H1 (cell line): Measurements from ENCODE around the gene PRF1.

Source experiments
- BCL11A ChIP-seq, 2 experiments: IDR thresholded peaks; one replicate each; pipeline ENCODE4 v1.6.1; 2011; ENCODE audit warnings: low read depth in 2 of 2, low read length in 2 of 2, mild to moderate bottlenecking in 2 of 2
- CBX8 ChIP-seq: fragments of 300-800, 300-1000 bp; sonication (generic); IDR thresholded peaks from 2 replicates; pipeline ENCODE4 v1.7.1; 2016; ENCODE audit warnings: low read depth, low read length, borderline replicate concordance
- CEBPB ChIP-seq: IDR thresholded peaks from 2 replicates; pipeline ENCODE4 v1.6.1; 2012; ENCODE audit warnings: low read depth, low read length
- CTCF ChIP-seq, 3 experiments: IDR thresholded peaks; 1 replicate in 2 of 3; 2 replicates in 1 of 3; pipeline versions ENCODE4 v1.5.1 to v1.6.1; 2011; ENCODE audit warnings: low read length in 3 of 3, mild to moderate bottlenecking in 3 of 3, inconsistent platforms in 2 of 3, low read depth in 1 of 3, moderate library complexity in 1 of 3; ENCODE audit not compliant: insufficient read depth in 1 of 3; ENCODE audit errors: control extremely low read depth in 1 of 3
- MAFK ChIP-seq: IDR thresholded peaks from 2 replicates; pipeline ENCODE4 v1.6.1; 2012; ENCODE audit warnings: low read depth, mild to moderate bottlenecking, improper control_type of control experiment, low read length
- POLR2A ChIP-seq, 2 experiments: IDR thresholded peaks; 1 replicate in 1 of 2; 2 replicates in 1 of 2; pipeline ENCODE4 v1.6.1; 2011; ENCODE audit warnings: low read depth in 2 of 2, low read length in 2 of 2, mild to moderate bottlenecking in 2 of 2; ENCODE audit errors: control extremely low read depth in 1 of 2
- POLR2AphosphoS5 ChIP-seq: IDR thresholded peaks from 2 replicates; pipeline ENCODE4 v1.6.1; 2011; ENCODE audit warnings: low read depth, low read length
- RAD21 ChIP-seq, 2 experiments: IDR thresholded peaks in 1 of 2; conservative IDR thresholded peaks in 1 of 2; 2 replicates each; pipeline ENCODE4 v1.6.1; 2011; ENCODE audit warnings: low read depth in 2 of 2, low read length in 2 of 2, improper control_type of control experiment in 1 of 2, inconsistent platforms in 1 of 2, mild to moderate bottlenecking in 1 of 2, moderate library complexity in 1 of 2
- RXRA ChIP-seq: IDR thresholded peaks from 2 replicates; pipeline ENCODE4 v1.6.1; 2011; ENCODE audit warnings: low read depth, mild to moderate bottlenecking, low read length, moderate library complexity; ENCODE audit not compliant: insufficient read depth
- SIN3A ChIP-seq, 2 experiments: IDR thresholded peaks in 1 of 2; conservative IDR thresholded peaks in 1 of 2; 2 replicates each; pipeline ENCODE4 v1.6.1; 2011 to 2012; ENCODE audit warnings: low read length in 2 of 2, improper control_type of control experiment in 1 of 2, low read depth in 1 of 2, mild to moderate bottlenecking in 1 of 2
- SP2 ChIP-seq: IDR thresholded peaks from 2 replicates; pipeline ENCODE4 v1.6.1; 2012; ENCODE audit warnings: mild to moderate bottlenecking, low read length, inconsistent platforms

GRCh38 chr10:70599319-70599718 is 3.2 kb downstream of the PRF1 start:
- TF ChIP-seq MAFK, result no peak
- TF ChIP-seq POLR2AphosphoS5, result no peak
- TF ChIP-seq CBX8, result no peak
- TF ChIP-seq RAD21 (IDR thresholded peaks at IDR 0.05 in 1 of 2, conservative IDR thresholded peaks at IDR 0.05 in 1 of 2; ENCODE audit: low read depth in 2 of 2, low read length in 2 of 2), result no peak
- no peak for TF ChIP-seq RXRA
- no peak for TF ChIP-seq BCL11A (IDR thresholded peaks at IDR 0.05; ENCODE audit: low read depth in 2 of 2, low read length in 2 of 2)
- TF ChIP-seq POLR2A (IDR thresholded peaks at IDR 0.05; ENCODE audit: control extremely low read depth in 1 of 2, low read depth in 2 of 2, low read length in 2 of 2), result no peak
- no peak for TF ChIP-seq SIN3A (conservative IDR thresholded peaks at IDR 0.05 in 1 of 2, IDR thresholded peaks at IDR 0.05 in 1 of 2; ENCODE audit: low read depth in 1 of 2, low read length in 2 of 2)
- TF ChIP-seq SP2, result no peak
- no peak for TF ChIP-seq CEBPB
- TF ChIP-seq CTCF (IDR thresholded peaks at IDR 0.05; ENCODE audit: control extremely low read depth in 1 of 3, insufficient read depth in 1 of 3, low read depth in 1 of 3, low read length in 3 of 3), result no peak
